ENCODE results near the gene CHRND.

The CHRND gene

GRCh38 chr2:232577841-232578240 lies 51.9 kb downstream of the CHRND start:
- no peak for DNase-seq

- DNase-seq, result no peak
Observed at GRCh38 chr2:232578626-232579025, 52.7 kb downstream of the CHRND start.

GRCh38 chr2:232580648-232580981 lies 54.7 kb downstream of the CHRND start:
- no peak for DNase-seq

- no peak for DNase-seq
Observed at GRCh38 chr2:232581725-232582124, 55.8 kb downstream of the CHRND start.

GRCh38 chr2:232584238-232584637 lies 58.3 kb downstream of the CHRND start:
- DNase-seq, result no peak
